Hippocampal formation (tissue), 2 donors: ENCODE measurements around the gene BATF2.
"Not testable (repeated sequence)": the region's sequence is repeated elsewhere in the genome, so short reads cannot be mapped to it uniquely, and the experiment has no call there.

ENCODE experiments used
- DNase-seq, 2 donors: peaks; one replicate each; lab custom pipeline; 2025; lab: John Stamatoyannopoulos, UW

The BATF2 gene

DNA sequence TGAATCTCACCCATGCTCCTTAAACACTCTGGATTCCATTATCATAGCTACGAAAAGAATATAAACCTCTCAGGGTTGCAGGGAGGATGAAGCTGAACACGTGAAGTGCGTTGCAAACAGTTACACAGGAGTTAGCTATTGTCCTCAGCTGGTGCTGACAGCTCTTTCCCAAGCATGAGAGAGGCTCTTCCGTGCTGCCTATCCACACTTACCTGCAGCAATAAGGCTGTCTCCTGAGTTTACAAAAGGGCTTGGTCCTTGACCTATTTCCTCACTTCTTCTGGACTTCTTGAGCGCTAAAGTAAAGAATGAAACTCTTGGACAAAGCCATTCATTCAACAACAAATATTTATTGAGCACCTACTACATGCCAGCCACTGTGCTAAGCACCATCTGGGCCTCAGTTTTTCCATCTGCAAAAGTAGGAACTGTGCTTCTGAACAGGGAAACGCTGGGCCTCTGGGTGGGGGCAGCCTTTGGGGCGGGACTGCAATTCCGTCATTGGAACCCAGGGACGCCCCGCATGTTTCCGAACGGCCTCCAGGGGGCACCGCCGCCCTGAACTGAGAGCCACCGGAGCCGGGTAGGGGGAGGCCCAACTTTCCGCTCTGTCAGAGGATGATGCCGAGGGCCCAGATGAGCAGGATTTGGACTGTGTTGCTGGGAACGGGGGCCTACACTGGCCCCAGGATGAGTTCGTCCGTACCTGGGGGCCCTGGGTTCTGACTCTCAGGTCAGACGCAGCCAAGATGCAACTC lies 16.5 kb upstream of the BATF2 start:
- DNase-seq: peak; percentile 78 to 81

DNA sequence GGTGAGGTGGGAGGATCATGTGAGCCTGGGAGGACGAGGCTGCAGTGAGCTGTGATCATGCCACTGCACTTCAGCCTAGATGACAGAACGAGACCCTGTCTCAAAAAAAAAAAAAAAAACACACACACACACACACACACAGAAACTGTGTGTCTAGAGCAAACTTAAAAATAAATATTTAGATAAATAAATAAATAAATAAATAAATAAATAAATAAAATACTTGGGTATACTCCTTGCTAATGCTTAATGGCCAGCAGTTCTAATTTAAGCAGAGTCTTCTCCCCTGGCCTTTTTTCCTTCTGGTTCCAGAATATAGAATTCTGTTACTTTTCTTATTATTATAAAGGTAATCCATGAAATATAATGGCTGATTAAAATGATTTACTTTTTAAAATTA lies 12.1 kb upstream of the BATF2 start:
- DNase-seq: no peak

DNA sequence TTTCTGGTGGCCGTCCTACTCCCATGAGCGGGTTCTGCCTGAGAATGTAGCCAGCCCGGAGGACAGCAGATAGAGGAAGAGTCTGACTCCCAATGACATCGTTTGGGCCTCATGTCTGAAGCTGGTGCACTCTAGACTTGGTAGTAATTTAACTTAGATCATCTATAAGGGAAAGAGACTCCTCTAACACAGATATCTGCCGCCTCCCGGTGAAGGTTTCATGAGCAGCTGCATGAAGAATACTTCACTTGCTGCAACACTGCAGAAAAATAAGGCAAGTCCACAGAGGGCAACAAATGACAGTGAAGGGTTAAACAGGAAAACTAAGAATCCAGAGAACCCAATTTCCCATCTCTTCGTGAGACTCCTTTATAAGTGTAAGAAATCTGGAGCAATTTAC lies 11.2 kb upstream of the BATF2 start:
- no peak for DNase-seq

DNA sequence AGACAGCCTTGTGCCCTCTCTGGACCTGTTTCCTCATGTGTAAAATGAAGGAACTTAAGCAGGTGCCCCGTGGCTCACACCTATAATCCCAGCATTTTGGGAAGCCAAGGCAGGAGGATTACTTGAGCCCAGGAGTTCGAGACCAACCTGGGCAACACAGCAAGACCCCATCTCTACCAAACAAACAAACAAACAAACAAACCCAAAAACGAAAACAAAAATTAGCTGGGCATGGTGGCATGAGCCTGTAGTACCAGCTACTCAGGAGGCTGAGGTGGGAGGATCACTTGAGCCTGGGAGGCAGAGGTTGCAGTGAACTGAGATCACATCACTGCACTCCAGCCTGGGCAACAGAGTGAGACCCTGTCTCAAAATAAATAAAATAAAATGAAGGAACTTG lies 7.2 kb upstream of the BATF2 start:
- not testable (repeated sequence) for DNase-seq

DNA sequence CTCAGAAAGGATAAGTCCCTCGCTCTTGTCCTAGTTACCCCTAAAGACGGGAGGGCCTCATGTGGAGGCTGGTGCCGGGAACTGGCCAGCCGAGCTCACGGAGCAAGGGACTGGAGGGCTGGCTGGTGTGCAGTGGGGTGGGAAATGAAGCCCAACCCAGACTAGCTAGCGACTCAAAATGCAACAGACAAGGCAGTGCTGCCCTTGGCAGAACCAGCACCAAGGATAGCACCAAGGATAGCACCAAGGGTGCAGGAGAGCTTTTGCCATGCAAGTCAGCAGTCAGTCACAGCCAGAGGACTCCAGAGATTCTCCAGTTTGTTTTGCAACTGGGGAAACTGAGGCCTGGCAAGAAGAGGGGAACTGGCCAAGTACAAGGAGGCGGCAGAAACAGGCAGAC lies 6.5 kb upstream of the BATF2 start:
- no peak for DNase-seq

DNA sequence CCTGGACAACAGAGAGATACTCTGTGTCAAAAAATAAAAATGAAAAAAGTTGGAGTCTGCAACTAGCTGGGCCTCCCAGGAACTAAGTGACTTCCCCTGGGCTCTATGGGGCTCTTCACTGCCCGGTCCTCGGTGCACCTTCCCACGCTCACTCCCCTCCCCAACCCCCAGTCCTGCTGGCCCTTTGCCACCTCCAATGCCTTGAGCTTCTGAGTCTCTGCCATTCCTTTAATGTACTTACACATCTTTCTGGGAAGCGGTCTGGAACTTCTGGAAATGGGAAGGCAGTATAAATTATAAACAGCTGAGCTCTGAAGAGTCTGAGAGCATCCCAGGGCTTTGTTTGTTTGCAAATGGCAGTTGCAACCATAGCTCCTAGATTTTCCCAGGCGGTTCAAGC lies 5.9 kb upstream of the BATF2 start:
- DNase-seq: no peak

- DNase-seq: no peak
Observed at GRCh38 chr11:64999478-64999877, 2.7 kb upstream of the BATF2 start.

DNA sequence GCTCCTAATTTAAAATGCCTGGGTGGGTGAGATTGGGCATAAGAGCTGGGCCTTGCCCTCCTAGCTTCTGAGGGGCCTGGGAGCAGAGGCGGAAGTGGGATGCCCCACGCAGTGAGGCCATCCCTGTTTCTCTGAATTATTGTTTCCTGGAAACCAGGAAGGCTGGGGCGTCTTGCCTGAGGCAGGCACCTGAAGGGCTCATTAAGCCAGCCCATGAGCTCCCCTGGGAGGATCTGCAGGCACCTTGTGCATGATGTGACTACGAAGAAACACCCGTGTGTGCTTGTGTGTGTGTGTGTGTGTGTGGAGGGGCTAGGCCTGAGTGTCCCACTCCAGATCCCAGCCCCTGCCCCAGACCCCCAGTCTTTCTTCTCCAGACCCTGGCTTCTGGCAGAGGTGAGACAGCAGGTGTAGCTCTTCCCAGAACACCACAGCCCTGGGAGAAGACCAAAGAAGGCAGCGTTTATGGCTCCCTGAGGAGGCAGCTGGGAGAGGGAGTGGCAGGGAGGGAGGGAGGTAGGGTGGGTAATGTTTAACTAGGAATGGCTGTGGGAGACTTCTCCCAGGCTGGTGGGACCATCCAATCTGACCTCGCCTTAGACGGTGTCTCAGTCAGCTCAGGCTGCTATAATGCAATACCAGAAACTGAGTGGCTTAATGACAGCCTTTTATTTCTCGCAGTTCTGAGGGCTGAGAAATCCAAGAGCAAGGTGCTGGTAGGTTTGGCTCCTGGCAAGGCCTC lies 2.1 kb upstream of the BATF2 start:
- no peak for DNase-seq

GRCh38 chr11:64998141-64998540 lies 1.4 kb upstream of the BATF2 start:
- DNase-seq: no peak

GRCh38 chr11:64996327-64996709 lies 453 bp downstream of the BATF2 start:
- no peak for DNase-seq

DNA sequence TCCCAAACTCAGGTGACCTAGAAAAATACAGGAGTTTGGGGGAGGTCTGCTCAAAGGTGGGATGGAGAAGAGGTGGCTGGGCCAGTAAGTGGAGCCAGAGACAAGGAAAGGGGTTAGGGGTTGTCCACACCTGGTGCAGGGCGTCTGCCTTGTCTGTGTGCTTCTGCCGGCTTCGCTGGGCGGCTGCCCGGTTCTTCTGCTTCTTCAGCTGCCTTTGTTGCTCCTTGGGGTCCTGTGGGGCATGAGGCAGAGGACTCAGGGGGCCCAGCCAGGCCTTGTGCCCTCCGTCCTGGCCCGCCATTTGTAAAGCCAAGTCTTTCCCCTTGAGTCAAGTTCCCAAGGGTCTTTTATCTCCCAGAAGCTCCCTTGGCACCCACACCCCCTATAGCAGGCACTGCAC lies 2.5 kb downstream of the BATF2 start:
- no peak for DNase-seq

DNA sequence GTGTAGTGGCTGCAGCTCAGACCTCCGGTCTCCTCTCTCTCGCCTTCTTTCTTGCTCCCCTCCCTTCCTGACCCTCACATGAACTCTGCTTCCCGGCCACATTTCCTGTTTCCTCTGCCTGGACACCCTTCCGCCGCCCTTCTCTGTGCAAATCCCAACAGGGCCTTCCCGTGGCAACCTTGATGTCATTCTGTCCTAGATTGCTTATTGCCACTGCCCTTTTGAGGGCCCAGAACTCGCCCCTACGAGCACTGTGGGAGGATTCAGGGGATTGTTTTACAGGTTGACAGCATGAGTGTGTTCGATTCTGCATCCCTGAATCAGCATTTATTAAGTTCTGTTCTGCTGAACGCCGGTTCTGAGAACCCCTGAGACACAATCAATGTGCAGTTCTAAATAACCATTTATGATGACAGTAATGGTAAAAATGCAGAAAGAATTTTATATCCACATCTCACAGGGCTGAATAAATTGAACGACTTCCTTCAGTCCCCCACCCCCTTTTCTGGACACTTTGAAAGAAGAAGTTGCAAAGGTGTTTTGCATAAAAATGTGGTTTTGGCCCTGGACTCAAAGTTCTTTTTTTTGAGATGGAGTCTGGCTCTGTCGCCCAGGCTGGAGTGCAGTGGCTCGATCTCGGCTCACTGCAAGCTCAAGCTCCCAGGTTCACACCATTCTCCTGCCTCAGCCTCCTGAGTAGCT lies 6.4 kb downstream of the BATF2 start:
- DNase-seq: no peak

DNA sequence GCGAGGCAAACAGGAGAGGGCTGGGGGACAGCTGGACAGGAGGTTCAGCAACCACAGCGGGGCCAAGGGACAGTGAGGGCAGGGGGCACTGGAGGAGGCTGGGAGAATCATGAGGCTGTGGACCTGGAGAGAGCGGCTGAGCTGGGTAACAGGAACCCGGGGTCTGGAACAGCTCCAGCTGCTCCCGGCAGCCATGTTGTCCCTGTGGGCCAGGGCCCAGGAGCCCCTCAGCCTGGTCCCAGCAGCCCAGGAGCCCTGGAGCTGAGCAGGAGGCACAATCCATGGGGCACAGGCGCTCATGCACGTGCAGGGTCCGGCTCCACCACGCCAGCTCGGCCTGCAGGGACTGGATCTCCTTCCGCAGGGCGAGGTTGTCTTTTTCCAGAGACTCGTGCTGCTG lies 7.4 kb downstream of the BATF2 start:
- DNase-seq: no peak

DNA sequence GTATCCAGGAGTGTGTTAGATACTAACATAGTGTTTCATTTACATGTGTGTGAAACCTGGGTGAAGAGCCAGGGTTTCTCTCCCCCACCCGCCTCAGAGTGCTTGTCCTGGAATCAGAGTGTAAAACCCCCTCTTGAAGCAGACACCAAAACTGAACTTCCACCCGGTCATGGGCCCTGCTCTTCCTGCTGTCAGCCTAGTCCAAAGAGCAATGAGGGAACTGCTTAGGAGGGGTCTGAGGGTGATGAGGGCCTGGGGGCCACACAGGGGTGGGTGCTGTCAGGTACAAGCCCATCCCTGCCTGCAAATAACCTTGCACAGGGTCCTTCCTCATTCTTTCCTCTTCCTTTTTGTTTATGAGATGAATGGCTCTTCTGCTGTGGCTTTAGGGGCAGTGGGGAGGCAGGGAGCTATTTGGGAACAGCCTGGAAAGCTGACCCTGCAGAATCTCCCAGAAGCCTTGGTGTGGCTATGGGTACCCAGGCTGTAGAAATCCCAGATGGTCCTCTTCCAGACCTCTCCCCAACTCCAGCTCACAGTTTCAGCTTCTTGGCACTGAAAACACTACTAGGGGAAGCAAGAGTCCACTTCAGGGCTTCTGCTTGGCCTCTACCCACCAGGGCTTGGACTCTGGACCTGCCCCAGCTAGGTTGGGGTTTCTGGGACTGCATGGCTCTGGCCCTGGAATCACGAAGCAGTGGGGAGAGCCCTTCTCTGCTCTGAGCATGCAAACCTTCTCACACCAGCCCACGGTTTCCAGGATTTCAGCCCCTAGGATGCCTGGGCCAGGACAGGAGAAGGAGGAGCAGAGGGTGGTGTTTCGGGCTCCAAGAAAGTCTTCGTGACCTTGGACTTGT lies 8.5 kb downstream of the BATF2 start:
- DNase-seq: no peak

GRCh38 chr11:64983339-64983738 lies 13.4 kb downstream of the BATF2 start:
- DNase-seq: not testable (repeated sequence)

GRCh38 chr11:64976651-64977050 lies 20.1 kb downstream of the BATF2 start:
- DNase-seq: no peak

- DNase-seq: no peak
Observed at GRCh38 chr11:64974124-64974523, 22.6 kb downstream of the BATF2 start.

GRCh38 chr11:64971421-64972233 lies 25.1 kb downstream of the BATF2 start, which contains the start of gene MAJIN:
Gene MAJIN, minus strand, starts transcription at chr11:64972108. Its CDS starts 12,703 bp downstream, at chr11:64959405.
- peak in 1 of 2 donors; percentile 54 for DNase-seq

- no peak for DNase-seq
Observed at GRCh38 chr11:64970731-64971151, 26.0 kb downstream of the BATF2 start.

DNA sequence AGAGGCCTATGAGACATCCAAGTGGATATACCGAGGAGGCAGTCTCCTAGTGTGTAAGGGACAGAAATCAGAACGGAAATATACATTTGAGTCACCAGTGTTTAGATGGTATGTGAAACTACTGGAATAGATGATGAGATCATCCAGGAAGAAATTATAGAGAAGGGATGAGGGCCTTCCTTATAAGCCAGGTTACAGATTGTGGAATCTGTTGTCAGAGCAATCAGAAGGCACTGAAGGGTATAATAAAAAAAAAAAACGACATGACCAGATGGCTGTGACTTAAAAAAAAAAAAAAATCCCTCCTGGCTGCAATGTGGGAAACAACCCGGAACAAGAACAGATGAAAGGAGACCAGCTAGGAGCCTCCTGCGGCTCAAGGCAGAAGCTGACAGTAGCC lies 27.6 kb downstream of the BATF2 start:
- DNase-seq: no peak

- no peak for DNase-seq
Observed at GRCh38 chr11:64967375-64967774, 29.4 kb downstream of the BATF2 start.
